Activated naive CD8-positive, alpha-beta T cell treated with anti-CD3 and anti-CD28 coated beads for 36 hours (primary cell): ENCODE data around the gene SMIM43. TPM values are rescaled to one million over a fixed set of nuclear protein-coding genes. Genes with fewer than 3 reads are reported as not detected.
A peak's percentile ranks its signal among the peaks of the same experiment; 100 is the strongest.
"Not testable (repeated sequence)": the region's sequence is repeated elsewhere in the genome, so short reads cannot be mapped to it uniquely, and the experiment has no call there.

Experiments used
- DNase-seq: peaks from one replicate; pipeline ENCODE4 v3.0.0; 2021
- H3K27ac Mint-ChIP-seq: one replicate; pipeline ENCODE4 v1.8.0; 2022; ENCODE audit warnings: mild to moderate bottlenecking, moderate library complexity, mixed read lengths
- H3K27me3 Mint-ChIP-seq: one replicate; pipeline ENCODE4 v1.8.0; 2022; ENCODE audit warnings: mild to moderate bottlenecking, mixed read lengths
- H3K36me3 Mint-ChIP-seq: one replicate; pipeline ENCODE4 v1.8.0; 2021; ENCODE audit warnings: mild to moderate bottlenecking, mixed read lengths
- H3K4me1 Mint-ChIP-seq: one replicate; pipeline ENCODE4 v1.8.0; 2021; ENCODE audit warnings: mixed read lengths
- H3K4me3 Mint-ChIP-seq: one replicate; pipeline ENCODE4 v1.8.0; 2022; ENCODE audit warnings: mild to moderate bottlenecking, moderate library complexity, mixed read lengths
- H3K9me3 Mint-ChIP-seq: one replicate; pipeline ENCODE4 v1.8.0; 2022; ENCODE audit warnings: mixed read lengths
- total RNA-seq, 2 experiments: library from RNA; stranded (reverse); gene quantifications; one replicate each; pipeline ENCODE4 v1.2.3, GENCODE V29; 2021

Gene SMIM43
- total RNA-seq, 2 experiments from 2014 or later, result not detected

DNA sequence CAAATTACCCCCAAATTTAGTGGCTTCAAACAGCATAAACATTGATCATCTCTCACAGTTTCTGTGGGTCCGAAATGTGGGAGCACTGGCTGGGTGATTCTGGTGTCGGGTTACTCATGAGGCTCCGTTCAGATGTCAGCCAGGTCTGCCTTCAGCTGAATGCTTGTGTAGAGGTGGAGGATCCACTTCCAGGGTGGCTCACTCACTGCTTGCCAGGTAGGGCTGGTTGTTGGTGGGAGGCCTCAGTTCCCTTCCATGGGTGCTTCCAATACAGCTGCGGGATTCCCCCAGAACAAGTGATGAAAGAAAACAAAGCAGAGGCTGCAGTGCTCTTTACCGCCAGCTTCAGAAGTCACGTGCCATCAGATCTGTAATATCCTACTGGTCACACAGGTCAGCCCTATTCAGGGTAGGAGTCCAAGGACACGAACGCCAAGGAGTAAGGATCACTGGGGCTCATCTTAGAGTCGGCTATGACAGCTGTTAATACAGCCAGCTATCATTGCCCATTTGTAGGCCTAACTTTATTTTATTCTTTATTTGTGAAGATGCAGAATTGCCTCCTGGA is 1.1 kb upstream of the SMIM43 start:
- Mint-ChIP-seq H3K4me1 (peaks cover 9% of the 10 kb centered on the region), H3K4me3 (no peak overlapping the region), H3K9me3 (no peaks in the 10 kb centered on the region), H3K27me3 (peaks cover 73% of the 10 kb centered on the region), H3K27ac (no peak overlapping the region), H3K36me3 (no peaks in the 10 kb centered on the region)
- DNase-seq, result no peak

DNA sequence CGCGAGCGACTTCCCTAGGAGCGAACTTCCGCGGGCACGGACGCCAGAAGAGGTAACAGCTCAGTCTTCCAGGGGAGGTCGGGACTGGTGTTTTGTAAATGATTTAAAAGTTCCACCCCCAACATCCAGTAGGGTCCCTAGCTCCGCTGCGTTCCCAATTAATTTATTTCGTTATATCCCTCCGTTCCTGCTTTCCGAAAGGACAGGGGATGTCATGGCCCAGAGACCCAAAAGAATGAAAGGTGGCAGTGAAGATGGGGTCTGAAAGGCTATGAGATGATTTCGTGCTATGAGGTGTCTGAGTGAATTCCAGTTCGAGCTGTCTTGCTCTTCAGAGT is 373 bp upstream of the SMIM43 start:
- Mint-ChIP-seq H3K4me3 (peak overlapping the region; percentile 60), H3K9me3 (no peaks in the 10 kb centered on the region), H3K36me3 (no peaks in the 10 kb centered on the region)

DNA sequence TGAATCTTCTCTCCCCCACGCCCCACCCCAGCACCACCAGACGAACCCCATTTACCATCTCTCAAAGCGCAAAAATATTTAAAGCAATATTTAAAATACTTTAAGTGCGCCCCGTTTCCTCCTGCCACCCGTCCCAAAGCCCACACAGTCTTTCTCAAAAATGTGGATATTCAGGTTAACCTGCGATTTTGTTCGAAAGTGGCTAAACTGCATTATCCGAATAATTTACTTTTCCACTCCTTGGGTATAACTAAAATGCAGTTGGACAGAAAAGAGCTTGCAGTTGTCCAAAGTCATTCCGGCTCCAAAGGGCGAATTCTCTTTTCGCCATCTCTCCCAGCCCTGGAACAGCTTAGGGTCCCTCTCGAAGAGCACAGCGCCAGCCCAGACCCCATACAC is 662 bp downstream of the SMIM43 start:
- no peak for DNase-seq
- H3K4me1 Mint-ChIP-seq, result peaks cover 9% of the 10 kb centered on the region
- no peak overlapping the region for H3K27ac Mint-ChIP-seq
- H3K27me3 Mint-ChIP-seq, result peaks cover 71% of the 10 kb centered on the region
- no peaks in the 10 kb centered on the region for H3K36me3 Mint-ChIP-seq
- peak overlapping the region; percentile 69 for H3K4me3 Mint-ChIP-seq
- no peaks in the 10 kb centered on the region for H3K9me3 Mint-ChIP-seq

More for the DNA sequence above, 373 bp upstream of the SMIM43 start:
- H3K4me1 Mint-ChIP-seq, result peaks cover 9% of the 10 kb centered on the region
- peaks cover 71% of the 10 kb centered on the region for H3K27me3 Mint-ChIP-seq
- DNase-seq, result no peak
- H3K27ac Mint-ChIP-seq, result no peak overlapping the region

DNA sequence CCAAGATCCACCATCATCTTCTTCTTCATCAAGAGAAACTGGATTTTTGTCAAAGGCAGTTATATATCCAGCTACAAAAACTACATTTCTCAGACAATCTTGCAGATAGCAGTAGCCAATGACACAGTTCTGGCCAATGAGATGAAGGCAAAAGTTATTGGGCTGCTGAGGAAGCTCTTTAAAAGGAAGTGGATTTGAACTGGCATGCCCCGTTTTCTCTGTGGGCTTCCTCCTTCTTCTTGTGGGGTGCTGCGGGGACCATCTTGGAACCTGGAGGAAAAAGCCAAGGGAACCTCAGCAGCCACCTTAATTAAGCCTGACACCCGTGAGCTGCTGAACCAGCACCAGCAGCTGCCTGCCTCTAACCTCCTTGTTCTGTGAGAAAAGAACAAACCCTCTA is 4.8 kb downstream of the SMIM43 start:
- H3K4me3 Mint-ChIP-seq, result no peak overlapping the region
- DNase-seq, result no peak
- no peak overlapping the region for H3K27ac Mint-ChIP-seq
- peaks cover 59% of the 10 kb centered on the region for H3K27me3 Mint-ChIP-seq
- no peaks in the 10 kb centered on the region for H3K36me3 Mint-ChIP-seq
- H3K9me3 Mint-ChIP-seq, result peaks cover 2% of the 10 kb centered on the region
- peaks cover 9% of the 10 kb centered on the region for H3K4me1 Mint-ChIP-seq

DNA sequence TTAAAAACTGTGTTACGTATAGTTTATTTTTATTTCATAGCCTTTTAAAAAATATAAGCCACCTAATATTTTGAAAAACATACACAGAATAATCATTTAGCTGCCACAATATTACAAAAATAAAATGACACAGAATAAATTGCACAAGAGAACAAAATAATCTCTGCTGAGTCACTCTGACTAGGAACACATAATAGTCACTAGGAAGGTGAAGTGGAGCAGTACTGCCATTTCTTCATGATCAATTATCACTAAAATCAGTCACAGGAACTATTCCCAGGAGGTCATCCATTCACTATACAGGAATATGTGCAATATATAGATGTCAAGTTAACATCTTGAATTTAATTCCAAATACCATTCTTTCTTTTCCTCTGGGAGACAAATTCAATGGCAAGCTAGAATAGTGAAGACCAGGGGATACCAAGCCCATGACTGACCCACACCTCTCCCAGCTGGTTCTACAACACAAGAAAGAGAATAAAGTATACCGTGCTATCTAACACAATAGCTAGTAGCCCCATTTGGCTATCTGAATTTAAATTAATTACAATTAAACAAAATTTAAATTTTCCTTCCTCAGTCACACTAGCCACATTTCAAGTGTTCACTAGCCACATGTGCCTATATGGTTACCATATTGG is 5.9 kb downstream of the SMIM43 start:
- peaks cover 8% of the 10 kb centered on the region for H3K4me1 Mint-ChIP-seq
- no peak overlapping the region for H3K4me3 Mint-ChIP-seq
- DNase-seq, result no peak
- H3K36me3 Mint-ChIP-seq, result no peaks in the 10 kb centered on the region
- no peak overlapping the region for H3K27ac Mint-ChIP-seq
- H3K27me3 Mint-ChIP-seq, result peaks cover 57% of the 10 kb centered on the region
- peaks cover 2% of the 10 kb centered on the region for H3K9me3 Mint-ChIP-seq

- not testable (repeated sequence) for DNase-seq, H3K36me3 Mint-ChIP-seq, H3K27ac Mint-ChIP-seq, H3K4me3 Mint-ChIP-seq, H3K9me3 Mint-ChIP-seq, H3K4me1 Mint-ChIP-seq
- H3K27me3 Mint-ChIP-seq, result peaks cover 47% of the 10 kb centered on the region
Measured at GRCh38 chr4:121752142-121752541, 12.8 kb downstream of the SMIM43 start.

DNA sequence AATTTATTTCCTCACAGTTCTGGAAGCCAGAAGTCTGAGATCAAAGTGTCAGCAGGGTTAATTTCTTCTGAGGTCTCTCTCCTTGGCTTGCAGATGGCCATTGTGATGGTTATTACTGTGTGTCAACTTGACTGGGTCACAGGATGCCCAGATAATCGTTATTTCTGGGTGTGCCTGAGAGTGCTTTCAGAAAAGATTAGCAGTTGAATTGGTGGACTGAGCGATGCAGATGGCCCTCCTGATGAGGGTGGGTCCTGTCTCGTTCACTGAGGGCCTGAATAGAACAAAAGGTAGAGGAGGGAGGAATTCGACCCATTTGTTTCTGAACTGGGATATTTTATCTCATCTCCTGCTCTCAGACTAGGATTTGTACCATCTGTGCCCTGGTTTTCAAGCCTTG is 15.7 kb downstream of the SMIM43 start:
- no peaks in the 10 kb centered on the region for H3K36me3 Mint-ChIP-seq
- no peak overlapping the region for H3K27ac Mint-ChIP-seq
- DNase-seq, result no peak
- no peaks in the 10 kb centered on the region for H3K4me1 Mint-ChIP-seq
- no peak overlapping the region for H3K4me3 Mint-ChIP-seq
- H3K9me3 Mint-ChIP-seq, result no peaks in the 10 kb centered on the region
- peaks cover 29% of the 10 kb centered on the region for H3K27me3 Mint-ChIP-seq

- no peak overlapping the region for H3K27ac Mint-ChIP-seq
- no peaks in the 10 kb centered on the region for H3K9me3 Mint-ChIP-seq
- no peak for DNase-seq
- H3K4me3 Mint-ChIP-seq, result no peak overlapping the region
- H3K4me1 Mint-ChIP-seq, result no peaks in the 10 kb centered on the region
- no peaks in the 10 kb centered on the region for H3K36me3 Mint-ChIP-seq
- no peaks in the 10 kb centered on the region for H3K27me3 Mint-ChIP-seq
Measured at GRCh38 chr4:121742794-121743193, 22.2 kb downstream of the SMIM43 start.

DNA sequence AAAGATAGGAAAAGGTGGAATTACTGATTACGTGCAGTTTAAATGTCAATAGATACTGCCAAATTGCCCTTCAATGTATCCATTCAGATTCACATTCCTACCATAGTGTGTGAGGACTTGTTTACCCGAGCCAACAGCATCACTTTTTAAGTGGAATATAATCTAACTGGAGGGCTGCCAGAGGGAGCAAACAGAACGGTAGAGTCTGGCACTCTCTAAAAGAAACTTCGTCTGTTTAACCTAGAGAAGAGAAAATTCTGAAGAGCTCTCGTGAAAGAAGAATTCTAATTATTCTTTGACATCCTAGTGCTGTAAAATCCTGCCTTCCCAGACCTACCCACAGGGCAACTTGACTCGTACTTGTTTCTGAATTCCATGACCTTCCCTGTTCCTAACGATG is 23.2 kb downstream of the SMIM43 start:
- H3K27me3 Mint-ChIP-seq, result no peaks in the 10 kb centered on the region
- DNase-seq, result no peak
- H3K27ac Mint-ChIP-seq, result no peak overlapping the region
- no peaks in the 10 kb centered on the region for H3K36me3 Mint-ChIP-seq
- H3K4me1 Mint-ChIP-seq, result no peaks in the 10 kb centered on the region
- no peak overlapping the region for H3K4me3 Mint-ChIP-seq
- no peaks in the 10 kb centered on the region for H3K9me3 Mint-ChIP-seq

GRCh38 chr4:121740796-121741409 is 24.1 kb downstream of the SMIM43 start:
- Mint-ChIP-seq H3K27ac (no peak overlapping the region), H3K4me3 (no peak overlapping the region), H3K9me3 (no peaks in the 10 kb centered on the region), H3K27me3 (no peaks in the 10 kb centered on the region), H3K36me3 (no peaks in the 10 kb centered on the region), H3K4me1 (no peaks in the 10 kb centered on the region)
- no peak for DNase-seq

DNA sequence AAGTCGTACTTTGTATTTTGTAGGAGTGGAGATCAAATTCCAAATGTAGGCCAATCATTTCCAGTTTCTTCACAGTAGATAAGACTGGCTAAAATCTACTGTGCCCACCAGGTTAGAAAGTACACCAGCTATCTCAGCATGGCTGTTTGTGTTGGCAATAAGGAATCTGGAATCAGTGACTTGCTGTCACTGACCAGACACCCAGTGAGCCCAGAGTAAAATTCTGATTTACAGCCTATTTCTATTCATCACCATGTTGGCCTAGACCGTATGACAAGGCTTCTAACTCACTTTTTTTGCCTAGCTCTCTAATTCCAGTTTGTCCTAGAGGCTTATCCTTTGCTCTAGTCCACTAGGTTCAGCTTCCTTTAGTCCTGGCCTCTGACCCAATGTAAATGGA is 25.4 kb downstream of the SMIM43 start:
- H3K36me3 Mint-ChIP-seq, result no peaks in the 10 kb centered on the region
- no peaks in the 10 kb centered on the region for H3K9me3 Mint-ChIP-seq
- H3K27ac Mint-ChIP-seq, result no peak overlapping the region
- H3K27me3 Mint-ChIP-seq, result no peaks in the 10 kb centered on the region
- no peaks in the 10 kb centered on the region for H3K4me1 Mint-ChIP-seq
- DNase-seq, result no peak
- no peak overlapping the region for H3K4me3 Mint-ChIP-seq

DNA sequence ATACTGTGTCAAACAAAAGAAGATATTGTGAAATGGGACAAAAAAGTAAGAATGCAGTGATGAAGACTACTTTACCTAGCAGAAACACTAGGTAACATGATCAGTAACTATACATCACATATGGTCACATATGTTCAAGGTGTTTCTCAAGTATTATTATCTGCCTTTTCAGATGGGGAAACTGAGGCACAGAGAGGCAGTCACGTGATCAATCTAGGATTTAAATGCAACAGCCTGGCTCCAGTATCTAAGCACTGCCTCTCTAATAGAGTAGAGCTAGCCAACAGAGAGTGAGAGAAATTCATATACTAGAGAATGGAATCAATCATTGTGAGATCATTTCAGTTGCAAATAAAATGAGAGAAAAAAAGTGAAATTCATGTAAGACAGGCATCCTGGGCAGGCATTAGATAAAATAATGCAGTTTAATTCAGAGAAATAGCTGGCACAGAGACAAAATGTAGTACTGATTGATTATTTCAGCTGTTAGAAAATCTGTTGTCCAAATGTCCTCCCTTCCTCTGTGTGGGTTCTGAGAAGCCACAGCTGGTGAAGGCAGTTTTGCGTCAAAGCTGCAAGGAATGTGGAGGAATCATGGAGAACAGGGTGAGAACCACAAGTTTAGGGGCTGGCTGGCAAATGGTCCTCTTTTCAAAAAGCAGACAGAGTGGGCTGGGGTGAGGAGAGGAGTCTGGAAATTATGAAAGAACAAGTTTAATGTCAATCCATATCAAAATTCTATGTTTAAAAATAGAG is 26.0 kb downstream of the SMIM43 start:
- H3K36me3 Mint-ChIP-seq, result no peaks in the 10 kb centered on the region
- DNase-seq, result no peak
- no peak overlapping the region for H3K27ac Mint-ChIP-seq
- H3K4me3 Mint-ChIP-seq, result no peak overlapping the region
- no peaks in the 10 kb centered on the region for H3K27me3 Mint-ChIP-seq
- no peaks in the 10 kb centered on the region for H3K9me3 Mint-ChIP-seq
- no peaks in the 10 kb centered on the region for H3K4me1 Mint-ChIP-seq

GRCh38 chr4:121737846-121738554 is 27.0 kb downstream of the SMIM43 start:
- Mint-ChIP-seq H3K36me3 (no peaks in the 10 kb centered on the region), H3K27me3 (no peaks in the 10 kb centered on the region), H3K9me3 (no peaks in the 10 kb centered on the region), H3K4me3 (no peak overlapping the region), H3K4me1 (no peaks in the 10 kb centered on the region), H3K27ac (no peak overlapping the region)
- DNase-seq, result no peak

- Mint-ChIP-seq H3K36me3 (no peaks in the 10 kb centered on the region), H3K4me1 (no peaks in the 10 kb centered on the region), H3K9me3 (no peaks in the 10 kb centered on the region), H3K27ac (no peak overlapping the region), H3K27me3 (peaks cover 3% of the 10 kb centered on the region), H3K4me3 (no peak overlapping the region)
- DNase-seq, result peak; percentile 0
Measured at GRCh38 chr4:121736735-121737351, 28.1 kb downstream of the SMIM43 start.

DNA sequence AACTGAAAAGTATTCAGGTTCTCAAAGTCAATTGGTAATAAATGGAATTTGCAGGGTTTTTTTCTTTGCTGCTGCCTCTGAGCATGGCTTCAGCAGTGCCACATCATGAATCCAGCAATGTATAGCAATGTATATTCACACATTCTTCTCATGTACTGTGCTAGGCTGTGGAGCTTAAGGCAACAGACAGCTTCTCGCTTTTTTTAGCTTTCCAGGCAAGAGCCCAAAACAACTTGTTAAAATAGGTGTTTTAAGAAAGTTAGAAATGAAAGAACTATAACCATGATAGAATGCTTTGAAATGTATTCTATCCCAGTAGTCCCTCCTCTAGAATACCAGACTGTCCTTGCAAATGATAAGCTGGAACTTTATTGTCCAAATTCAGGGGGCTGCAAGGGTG is 30.4 kb downstream of the SMIM43 start:
- no peak for DNase-seq
- Mint-ChIP-seq H3K27ac (no peak overlapping the region), H3K4me1 (no peaks in the 10 kb centered on the region)

More for the DNA sequence above, 30.4 kb downstream of the SMIM43 start:
- Mint-ChIP-seq H3K27me3 (peaks cover 7% of the 10 kb centered on the region), H3K9me3 (no peaks in the 10 kb centered on the region), H3K4me3 (no peak overlapping the region), H3K36me3 (no peaks in the 10 kb centered on the region)
